GM23248 (cell line): ENCODE measurements around the gene CCSAP.

Experiments used
- EZH2 ChIP-seq: fragments of 200-600 bp; sonication (generic); IDR thresholded peaks from 2 replicates; pipeline ENCODE4 v1.6.1; 2018; ENCODE audit warnings: antibody characterized with exemption, mild to moderate bottlenecking; ENCODE audit not compliant: insufficient read depth, poor library complexity, severe bottlenecking
- EZH2phosphoT487 ChIP-seq: fragments of 200-600 bp; sonication (generic); IDR thresholded peaks from 2 replicates; pipeline ENCODE4 v1.6.1; 2018; ENCODE audit warnings: antibody characterized with exemption, moderate library complexity, mild to moderate bottlenecking, low read depth; ENCODE audit not compliant: insufficient read depth

DNA sequence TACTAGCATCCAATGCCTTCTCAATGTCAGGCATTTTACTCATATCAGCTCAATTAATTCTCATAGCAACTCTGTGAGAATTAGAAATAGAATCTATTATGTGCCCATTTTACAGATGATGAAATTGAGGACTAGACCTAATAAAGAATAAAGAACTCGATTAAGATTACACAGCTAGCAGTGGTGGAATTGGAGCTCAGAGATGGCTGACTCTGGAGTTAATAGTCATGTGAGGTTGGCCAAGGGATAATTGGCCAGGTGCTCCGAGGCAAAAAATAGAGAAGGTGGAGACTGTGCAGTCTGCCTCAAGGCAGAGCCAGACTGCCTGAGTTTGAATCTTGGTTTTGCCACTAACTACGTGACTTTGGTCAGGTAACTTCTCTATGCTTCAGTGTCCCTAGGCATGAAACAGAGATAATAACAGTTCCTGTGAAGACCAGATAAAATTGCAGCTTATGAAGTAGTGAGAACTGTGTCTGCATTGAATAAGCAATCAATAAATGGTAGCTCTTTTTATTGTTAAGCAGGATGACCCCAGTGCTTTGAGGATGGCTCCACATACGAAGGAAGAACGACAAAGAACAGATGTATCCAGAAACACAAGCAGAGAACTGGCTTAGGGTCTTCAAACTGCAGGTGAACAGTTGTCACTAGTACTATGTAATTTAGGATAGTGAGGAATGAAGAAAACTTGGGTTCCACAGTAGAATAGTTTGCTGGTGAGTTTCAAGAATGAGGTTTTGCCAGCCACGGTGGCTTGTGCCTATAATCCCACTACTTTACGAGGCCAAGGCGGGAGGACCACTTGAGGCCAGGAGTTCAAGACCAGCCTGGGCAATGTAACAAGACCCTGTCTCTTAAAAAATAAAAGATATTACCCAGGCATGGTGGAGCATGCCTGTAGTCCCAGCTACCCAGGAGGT, 6.9 kb upstream of the CCSAP start:
- TF ChIP-seq EZH2 = no peak
- TF ChIP-seq EZH2phosphoT487 = no peak
